ENCODE measurements around the gene HES3. TPM values are rescaled to one million over a fixed set of nuclear protein-coding genes. Genes with fewer than 3 reads are reported as not detected.

Gene HES3
- total and polyA plus RNA-seq, 2 of the 4 experiments (the other 2 are of a cell fraction), result not detected

DNA sequence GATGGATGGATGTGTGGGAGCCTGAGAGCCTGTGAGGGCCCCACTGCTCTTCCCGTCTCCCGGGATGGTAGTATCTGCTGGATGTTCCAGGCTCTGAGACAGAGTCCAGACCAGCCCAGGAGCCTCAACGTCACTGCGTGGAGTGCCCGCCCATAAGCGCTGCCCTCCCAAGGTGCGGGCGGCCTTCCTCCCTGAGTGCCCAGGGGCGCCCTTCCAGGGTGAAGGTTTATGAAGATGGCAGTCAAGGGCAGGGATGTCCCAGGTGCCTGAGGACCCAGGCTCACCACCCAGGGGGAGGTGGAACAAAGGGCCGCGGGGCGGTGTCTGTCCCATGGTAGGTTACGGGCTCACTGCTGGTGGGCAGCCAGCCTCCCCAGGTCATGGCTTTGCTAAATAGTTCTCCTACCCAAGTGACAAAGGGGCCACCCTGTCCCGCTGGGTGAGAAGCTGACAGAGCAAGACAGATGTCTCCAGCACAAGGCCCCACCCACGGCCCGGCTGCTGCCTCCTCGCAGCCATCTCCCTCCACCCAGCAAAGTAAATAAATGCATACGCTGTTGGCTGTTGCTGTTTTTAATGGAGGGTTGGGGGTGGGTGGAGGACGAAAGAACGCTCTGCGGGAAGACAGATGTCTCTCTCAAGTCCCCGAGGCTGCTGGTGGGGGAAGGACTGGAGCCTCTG is 25.9 kb downstream of the HES3 start:
- ChIA-PET CTCF (no interaction called here), POLR2A (ENCODE audit: unreplicated experiment) (no interaction called here)
- H3K27ac ChIP-seq (ENCODE audit: insufficient read depth, low read length), result no peak overlapping the region
- no peak overlapping the region for H2AK9ac ChIP-seq (replicated peaks; ENCODE audit: low read depth, low read length, poor library complexity)
- H2BK5ac ChIP-seq (ENCODE audit: low read depth, low read length, poor library complexity, severe bottlenecking), result no peak overlapping the region
- H3K9ac ChIP-seq (ENCODE audit: low read depth, low read length), result no peak overlapping the region
- no peak overlapping the region for H3K23ac ChIP-seq (ENCODE audit: low read depth, low read length)
- H4K91ac ChIP-seq (ENCODE audit: insufficient read depth, low read depth, low read length), result no peak overlapping the region
- dilution Hi-C loops (cut with HindIII; ENCODE audit: low sequenced_read_pairs, unreplicated experiment) (no loop called here), intact Hi-C loops (cut with micrococcal nuclease) (no loop called here), in situ Hi-C loops (cut with MboI; ENCODE audit: low sequenced_read_pairs) (no loop called here)
- no peak overlapping the region for H3K56ac ChIP-seq (ENCODE audit: extremely low read depth, insufficient read depth, low read length)
- no peaks in the 10 kb centered on the region for H3K27me3 ChIP-seq (ENCODE audit: control insufficient read depth, insufficient read depth, low read length)
- WGBS, 2 experiments (ENCODE audit: extremely low coverage in 2 of 2, insufficient read length in 1 of 2), result 30% methylated on average over 2 of the region's 22 CpGs; no CpG with 5 or more reads in 1 of the 2 experiments
- no peak overlapping the region for H3K14ac ChIP-seq (replicated peaks; ENCODE audit: low read depth, low read length)
- no peak overlapping the region for H2BK20ac ChIP-seq (ENCODE audit: low read depth, low read length)
- H3K18ac ChIP-seq (ENCODE audit: low read depth, low read length), result no peak overlapping the region
- 0 out of 2 replicates have a peak overlapping the region, but pooled peaks have one; percentile 1 for H3K4ac ChIP-seq (ENCODE audit: low read depth, low read length)
- H3K4me2 ChIP-seq (ENCODE audit: low read depth, low read length), result no peak overlapping the region
- no peaks in the 10 kb centered on the region for H3K9me3 ChIP-seq (ENCODE audit: control insufficient read depth, insufficient read depth, low read length)
- no peaks in the 10 kb centered on the region for H3K36me3 ChIP-seq (ENCODE audit: control insufficient read depth, insufficient read depth, low read length)
- DNase-seq (no peak), ATAC-seq (ENCODE audit: low read depth) (peak; percentile 48; the same call in 1 of the 2 replicates)
- H2AFZ ChIP-seq (replicated peaks; ENCODE audit: low read length, poor library complexity), result peak overlapping the region; percentile 46
- peaks cover 15% of the 10 kb centered on the region for H3K4me1 ChIP-seq (ENCODE audit: control insufficient read depth, insufficient read depth, low read length)
- H4K8ac ChIP-seq (ENCODE audit: low read depth in 2 of 2, low read length in 2 of 2), result no peak overlapping the region
- H2BK120ac ChIP-seq (ENCODE audit: low read depth, low read length), result no peak overlapping the region
- peaks cover 7% of the 10 kb centered on the region; the same call in 1 of the 2 replicates for H3K9me1 ChIP-seq (ENCODE audit: insufficient read depth, low read length)
- peaks cover 8% of the 10 kb centered on the region for H4K20me1 ChIP-seq (ENCODE audit: insufficient read depth, low read length)
- H2AK5ac ChIP-seq (ENCODE audit: low read depth, low read length), result no peak overlapping the region
- H3K79me1 ChIP-seq (ENCODE audit: low read depth in 1 of 2, low read length in 2 of 2), result peaks cover 0 to 17% of the 10 kb centered on the region in 2 experiments; a peak in 1 of 4 replicates
- no peak overlapping the region for H2BK15ac ChIP-seq (ENCODE audit: low read depth, low read length)
- BruUV-seq (replicated peaks), result no TSS peak
- no peak for TF ChIP-seq FOS (IDR thresholded peaks at IDR 0.05; ENCODE audit: low read depth, low read length)
- TF ChIP-seq MAZ (IDR thresholded peaks at IDR 0.05; ENCODE audit: borderline replicate concordance, low read depth, low read length), result no peak
- TF ChIP-seq CEBPB (IDR thresholded peaks at IDR 0.05; ENCODE audit: low read depth, low read length), result no peak
- no peak for TF ChIP-seq POLR2A (IDR thresholded peaks at IDR 0.05; ENCODE audit: low read depth, low read length)
- TF ChIP-seq SMC3 (IDR thresholded peaks at IDR 0.05; ENCODE audit: low read depth, low read length), result no peak
- TF ChIP-seq RAD21 (IDR thresholded peaks at IDR 0.05; ENCODE audit: low read length), result no peak
- TF ChIP-seq RFX5 (IDR thresholded peaks at IDR 0.05; ENCODE audit: low read depth, low read length), result no peak
- TF ChIP-seq MXI1 (IDR thresholded peaks at IDR 0.05; ENCODE audit: borderline replicate concordance, low read depth, low read length), result no peak
- TF ChIP-seq BHLHE40 (IDR thresholded peaks at IDR 0.05; ENCODE audit: low read depth, low read length), result no peak
- TF ChIP-seq NFE2L2 (IDR thresholded peaks at IDR 0.05; ENCODE audit: low read depth, low read length), result no peak
- no peak for TF ChIP-seq MAFK (IDR thresholded peaks at IDR 0.05; ENCODE audit: low read depth, low read length)
- TF ChIP-seq, protein P1, sequence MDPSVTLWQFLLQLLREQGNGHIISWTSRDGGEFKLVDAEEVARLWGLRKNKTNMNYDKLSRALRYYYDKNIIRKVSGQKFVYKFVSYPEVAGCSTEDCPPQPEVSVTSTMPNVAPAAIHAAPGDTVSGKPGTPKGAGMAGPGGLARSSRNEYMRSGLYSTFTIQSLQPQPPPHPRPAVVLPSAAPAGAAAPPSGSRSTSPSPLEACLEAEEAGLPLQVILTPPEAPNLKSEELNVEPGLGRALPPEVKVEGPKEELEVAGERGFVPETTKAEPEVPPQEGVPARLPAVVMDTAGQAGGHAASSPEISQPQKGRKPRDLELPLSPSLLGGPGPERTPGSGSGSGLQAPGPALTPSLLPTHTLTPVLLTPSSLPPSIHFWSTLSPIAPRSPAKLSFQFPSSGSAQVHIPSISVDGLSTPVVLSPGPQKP (IDR thresholded peaks at IDR 0.05; ENCODE audit: borderline replicate concordance, low read depth, low read length), result no peak
- TF ChIP-seq, protein P2, sequence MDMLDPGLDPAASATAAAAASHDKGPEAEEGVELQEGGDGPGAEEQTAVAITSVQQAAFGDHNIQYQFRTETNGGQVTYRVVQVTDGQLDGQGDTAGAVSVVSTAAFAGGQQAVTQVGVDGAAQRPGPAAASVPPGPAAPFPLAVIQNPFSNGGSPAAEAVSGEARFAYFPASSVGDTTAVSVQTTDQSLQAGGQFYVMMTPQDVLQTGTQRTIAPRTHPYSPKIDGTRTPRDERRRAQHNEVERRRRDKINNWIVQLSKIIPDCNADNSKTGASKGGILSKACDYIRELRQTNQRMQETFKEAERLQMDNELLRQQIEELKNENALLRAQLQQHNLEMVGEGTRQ (IDR thresholded peaks at IDR 0.05; ENCODE audit: low read depth, low read length), result no peak
- TF ChIP-seq, protein P3, sequence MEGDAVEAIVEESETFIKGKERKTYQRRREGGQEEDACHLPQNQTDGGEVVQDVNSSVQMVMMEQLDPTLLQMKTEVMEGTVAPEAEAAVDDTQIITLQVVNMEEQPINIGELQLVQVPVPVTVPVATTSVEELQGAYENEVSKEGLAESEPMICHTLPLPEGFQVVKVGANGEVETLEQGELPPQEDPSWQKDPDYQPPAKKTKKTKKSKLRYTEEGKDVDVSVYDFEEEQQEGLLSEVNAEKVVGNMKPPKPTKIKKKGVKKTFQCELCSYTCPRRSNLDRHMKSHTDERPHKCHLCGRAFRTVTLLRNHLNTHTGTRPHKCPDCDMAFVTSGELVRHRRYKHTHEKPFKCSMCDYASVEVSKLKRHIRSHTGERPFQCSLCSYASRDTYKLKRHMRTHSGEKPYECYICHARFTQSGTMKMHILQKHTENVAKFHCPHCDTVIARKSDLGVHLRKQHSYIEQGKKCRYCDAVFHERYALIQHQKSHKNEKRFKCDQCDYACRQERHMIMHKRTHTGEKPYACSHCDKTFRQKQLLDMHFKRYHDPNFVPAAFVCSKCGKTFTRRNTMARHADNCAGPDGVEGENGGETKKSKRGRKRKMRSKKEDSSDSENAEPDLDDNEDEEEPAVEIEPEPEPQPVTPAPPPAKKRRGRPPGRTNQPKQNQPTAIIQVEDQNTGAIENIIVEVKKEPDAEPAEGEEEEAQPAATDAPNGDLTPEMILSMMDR (conservative IDR thresholded peaks at IDR 0.05; ENCODE audit: low read depth, low read length), result no peak
- no peak overlapping the region for H4K5ac ChIP-seq (ENCODE audit: low read depth, low read length)
- H3K4me3 ChIP-seq (ENCODE audit: insufficient read depth, low read depth, low read length), result no peak overlapping the region

Data from IMR-90 (cell line).